RWPE2 (cell line): ENCODE results near the gene MBNL1.

Source experiments
- ATAC-seq: fragments of 200-7000 bp; cut with Tn5 transposase; 3 replicates; pipeline ENCODE4 v1.9.1; 2021; ENCODE audit warnings: low read depth
- DNase-seq: peaks from one replicate; pipeline ENCODE4 v3.0.0-alpha.2; 2020; ENCODE audit warnings: low spot score
- H3K27ac ChIP-seq: fragments of 450-650 bp; 2 replicates; pipeline ENCODE4 v1.5.1; 2017; ENCODE audit warnings: mild to moderate bottlenecking; ENCODE audit not compliant: poor library complexity, severe bottlenecking
- H3K27me3 ChIP-seq: fragments of 250-450 bp; sonication (Bioruptor Pico); 2 replicates; pipeline ENCODE4 v1.5.1; 2021; ENCODE audit warnings: mild to moderate bottlenecking, moderate library complexity; ENCODE audit not compliant: insufficient read depth, poor library complexity, severe bottlenecking
- H3K36me3 ChIP-seq: fragments of 250-450 bp; sonication (Bioruptor Pico); 2 replicates; pipeline ENCODE4 v1.5.1; 2020; ENCODE audit warnings: low read depth, mild to moderate bottlenecking, moderate library complexity
- H3K4me1 ChIP-seq: fragments of 250-450 bp; sonication (Bioruptor Pico); 2 replicates; pipeline ENCODE4 v1.5.1; 2021; ENCODE audit warnings: mild to moderate bottlenecking, moderate library complexity; ENCODE audit not compliant: insufficient read depth, poor library complexity, severe bottlenecking
- H3K4me3 ChIP-seq: fragments of 250-450 bp; sonication (Bioruptor Pico); 2 replicates; pipeline ENCODE4 v1.5.1; 2021; ENCODE audit warnings: mild to moderate bottlenecking, moderate library complexity; ENCODE audit not compliant: severe bottlenecking
- H3K9me3 ChIP-seq: fragments of 250-450 bp; sonication (Bioruptor Pico); 2 replicates; pipeline ENCODE4 v1.5.1; 2021; ENCODE audit warnings: mild to moderate bottlenecking, moderate library complexity; ENCODE audit not compliant: severe bottlenecking
- TF ChIP-seq, protein P1 (sequence below): fragments of 450-650 bp; IDR thresholded peaks from one replicate; pipeline ENCODE4 v1.5.1; 2017; ENCODE audit warnings: mild to moderate bottlenecking, moderate library complexity; ENCODE audit not compliant: poor library complexity, severe bottlenecking

Gene MBNL1

DNA sequence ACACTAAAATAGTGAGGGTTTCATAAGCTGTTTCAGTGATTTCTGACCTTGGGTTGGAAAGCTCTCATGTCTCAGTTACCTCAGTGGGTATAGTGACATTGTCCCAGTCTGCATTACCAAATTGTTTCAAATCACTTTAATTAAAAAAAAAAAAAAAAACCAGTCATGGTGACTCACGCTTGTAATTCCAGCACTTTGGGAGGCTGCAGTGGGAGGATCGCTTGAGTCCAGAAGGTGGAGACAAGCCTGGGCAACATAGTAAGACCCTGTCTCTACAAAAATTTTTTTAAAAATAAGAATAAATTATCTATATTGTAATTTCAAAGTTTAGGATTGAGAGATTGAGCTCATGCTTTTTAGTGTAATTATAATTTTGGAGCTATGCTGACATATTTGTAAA lies 78.0 kb downstream of the MBNL1 start:
- TF ChIP-seq, protein P1, sequence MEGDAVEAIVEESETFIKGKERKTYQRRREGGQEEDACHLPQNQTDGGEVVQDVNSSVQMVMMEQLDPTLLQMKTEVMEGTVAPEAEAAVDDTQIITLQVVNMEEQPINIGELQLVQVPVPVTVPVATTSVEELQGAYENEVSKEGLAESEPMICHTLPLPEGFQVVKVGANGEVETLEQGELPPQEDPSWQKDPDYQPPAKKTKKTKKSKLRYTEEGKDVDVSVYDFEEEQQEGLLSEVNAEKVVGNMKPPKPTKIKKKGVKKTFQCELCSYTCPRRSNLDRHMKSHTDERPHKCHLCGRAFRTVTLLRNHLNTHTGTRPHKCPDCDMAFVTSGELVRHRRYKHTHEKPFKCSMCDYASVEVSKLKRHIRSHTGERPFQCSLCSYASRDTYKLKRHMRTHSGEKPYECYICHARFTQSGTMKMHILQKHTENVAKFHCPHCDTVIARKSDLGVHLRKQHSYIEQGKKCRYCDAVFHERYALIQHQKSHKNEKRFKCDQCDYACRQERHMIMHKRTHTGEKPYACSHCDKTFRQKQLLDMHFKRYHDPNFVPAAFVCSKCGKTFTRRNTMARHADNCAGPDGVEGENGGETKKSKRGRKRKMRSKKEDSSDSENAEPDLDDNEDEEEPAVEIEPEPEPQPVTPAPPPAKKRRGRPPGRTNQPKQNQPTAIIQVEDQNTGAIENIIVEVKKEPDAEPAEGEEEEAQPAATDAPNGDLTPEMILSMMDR: no peak
- ATAC-seq (no peak), DNase-seq (no peak)
- Histone ChIP-seq H3K36me3 (peaks cover 25% of the 10 kb centered on the region), H3K4me3 (no peak overlapping the region), H3K9me3 (no peaks in the 10 kb centered on the region), H3K27me3 (no peaks in the 10 kb centered on the region), H3K27ac (no peak overlapping the region), H3K4me1 (peaks cover 35% of the 10 kb centered on the region)

DNA sequence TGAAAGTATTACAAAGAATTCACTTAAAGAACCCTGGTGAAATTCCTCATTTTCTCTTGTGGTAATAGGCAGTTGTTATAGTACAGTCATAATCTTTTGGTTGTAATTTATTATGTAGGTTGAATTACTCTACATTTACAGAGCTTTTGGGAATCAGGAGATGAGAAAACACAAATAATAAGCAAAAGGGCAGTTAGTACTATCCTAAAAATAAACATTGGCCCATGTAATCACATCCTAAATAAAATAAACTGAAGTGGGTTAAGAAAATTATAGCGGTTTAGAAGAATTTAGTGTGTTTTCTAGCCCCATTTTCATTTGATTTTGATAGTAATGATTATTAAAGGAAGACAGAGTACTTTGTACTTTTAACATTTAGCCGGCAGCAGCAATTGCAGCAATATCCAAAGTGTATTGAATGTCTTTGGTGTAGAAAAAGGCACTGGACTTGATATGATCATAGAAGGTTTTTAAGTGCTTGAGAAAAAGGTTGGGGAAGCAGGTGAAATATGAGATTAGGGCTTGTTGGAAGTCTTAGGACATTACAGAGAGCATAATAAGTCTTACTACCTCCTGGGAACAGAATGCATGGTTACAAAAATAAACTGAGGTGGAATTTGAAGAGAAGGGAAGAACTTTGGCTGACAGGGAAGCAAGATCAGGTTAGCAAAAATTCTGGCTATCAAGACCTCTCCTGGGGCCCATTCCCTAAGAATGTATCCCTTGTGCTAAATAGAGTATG lies 79.9 kb downstream of the MBNL1 start:
- Histone ChIP-seq H3K4me1 (peaks cover 35% of the 10 kb centered on the region), H3K9me3 (no peaks in the 10 kb centered on the region), H3K36me3 (peaks cover 13% of the 10 kb centered on the region), H3K27me3 (no peaks in the 10 kb centered on the region), H3K27ac (peak overlapping the region; percentile 65), H3K4me3 (no peak overlapping the region)
- ATAC-seq: peak; percentile 53; the same call in 2 of the 3 replicates
- TF ChIP-seq, protein P1: no peak
- no peak for DNase-seq

DNA sequence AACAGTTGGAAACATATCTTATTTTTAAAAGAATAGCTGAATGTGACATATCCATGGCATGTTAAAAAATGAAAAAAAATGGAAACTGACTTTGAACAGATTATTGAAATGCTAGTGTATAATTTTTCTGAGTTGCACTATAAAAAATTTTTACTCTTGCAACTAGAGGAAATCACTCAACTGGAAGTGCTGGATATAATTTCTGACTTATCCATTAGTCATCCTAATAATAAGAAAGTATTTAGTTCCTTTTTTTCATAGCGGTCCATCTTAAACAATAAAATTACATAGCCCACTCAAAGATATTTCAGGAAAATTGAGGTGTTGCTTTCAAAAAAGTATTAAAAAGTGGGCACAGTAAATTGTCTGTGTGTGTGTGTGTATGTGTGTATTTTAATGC lies 80.7 kb downstream of the MBNL1 start:
- ATAC-seq (peak; percentile 62; the same call in 1 of the 3 replicates), DNase-seq (no peak)
- Histone ChIP-seq H3K9me3 (no peaks in the 10 kb centered on the region), H3K27me3 (no peaks in the 10 kb centered on the region), H3K4me1 (peaks cover 35% of the 10 kb centered on the region), H3K36me3 (peaks cover 9% of the 10 kb centered on the region), H3K27ac (peak overlapping the region; percentile 65), H3K4me3 (no peak overlapping the region)
- TF ChIP-seq, protein P1: no peak

DNA sequence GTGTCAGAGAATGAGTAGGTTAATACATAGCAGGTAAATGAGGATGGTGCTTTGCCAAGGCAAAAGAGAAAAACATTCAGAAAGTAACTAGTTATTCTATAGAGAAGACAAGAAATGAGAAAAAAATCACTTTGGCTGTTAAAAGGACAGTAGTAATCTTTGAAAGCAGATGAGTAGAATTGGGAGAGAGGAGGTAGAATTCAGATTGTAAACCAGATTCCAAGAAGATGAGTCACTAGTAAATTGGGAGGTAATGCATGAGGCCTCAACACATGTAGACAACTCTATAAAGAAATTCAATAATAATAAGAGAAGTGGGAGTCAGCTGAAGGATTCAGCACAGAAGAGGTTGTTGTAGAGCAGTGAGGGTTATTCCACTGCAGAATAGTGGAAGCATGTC lies 81.4 kb downstream of the MBNL1 start:
- H3K27ac ChIP-seq: peak overlapping the region; percentile 65
- no peaks in the 10 kb centered on the region for H3K27me3 ChIP-seq
- peaks cover 35% of the 10 kb centered on the region for H3K4me1 ChIP-seq
- ATAC-seq (peak; percentile 49; the same call in 2 of the 3 replicates), DNase-seq (no peak)
- TF ChIP-seq, protein P1: no peak
- H3K9me3 ChIP-seq: no peaks in the 10 kb centered on the region
- no peak overlapping the region for H3K4me3 ChIP-seq
- peaks cover 9% of the 10 kb centered on the region for H3K36me3 ChIP-seq

DNA sequence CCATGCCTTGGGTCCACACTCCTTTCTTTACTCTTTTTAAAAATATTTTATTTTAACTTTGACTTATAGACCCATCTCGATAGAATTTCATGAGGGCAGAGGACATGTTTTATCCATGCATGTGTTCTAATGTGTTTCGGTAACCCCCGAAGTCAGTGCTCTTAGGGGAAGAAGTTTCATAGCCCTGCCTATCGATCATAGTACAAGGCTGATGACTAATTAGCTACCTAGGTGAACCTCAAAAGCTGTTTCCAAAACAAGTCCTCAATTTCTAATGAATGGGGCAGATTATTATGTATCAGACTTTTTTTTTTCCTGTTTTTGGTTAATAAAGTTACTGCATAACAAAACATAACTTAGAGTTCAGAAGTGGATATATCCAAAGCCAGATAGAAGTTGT lies 82.0 kb downstream of the MBNL1 start:
- H3K36me3 ChIP-seq: peaks cover 9% of the 10 kb centered on the region
- H3K27ac ChIP-seq: peak overlapping the region; percentile 65
- no peak overlapping the region for H3K4me3 ChIP-seq
- TF ChIP-seq, protein P1: no peak
- H3K9me3 ChIP-seq: no peaks in the 10 kb centered on the region
- ATAC-seq (no peak), DNase-seq (no peak)
- no peaks in the 10 kb centered on the region for H3K27me3 ChIP-seq
- H3K4me1 ChIP-seq: peaks cover 35% of the 10 kb centered on the region
